ENCODE results near the gene KCP. TPM values are rescaled to one million over a fixed set of nuclear protein-coding genes. Genes with fewer than 3 reads are reported as not detected.
A peak's percentile ranks its signal among the peaks of the same experiment; 100 is the strongest.

The KCP gene
- total and polyA plus RNA-seq, 2 donors (not counting 1 experiment from before 2014, with no cell fraction given): 2.3 to 3.8 TPM

DNA sequence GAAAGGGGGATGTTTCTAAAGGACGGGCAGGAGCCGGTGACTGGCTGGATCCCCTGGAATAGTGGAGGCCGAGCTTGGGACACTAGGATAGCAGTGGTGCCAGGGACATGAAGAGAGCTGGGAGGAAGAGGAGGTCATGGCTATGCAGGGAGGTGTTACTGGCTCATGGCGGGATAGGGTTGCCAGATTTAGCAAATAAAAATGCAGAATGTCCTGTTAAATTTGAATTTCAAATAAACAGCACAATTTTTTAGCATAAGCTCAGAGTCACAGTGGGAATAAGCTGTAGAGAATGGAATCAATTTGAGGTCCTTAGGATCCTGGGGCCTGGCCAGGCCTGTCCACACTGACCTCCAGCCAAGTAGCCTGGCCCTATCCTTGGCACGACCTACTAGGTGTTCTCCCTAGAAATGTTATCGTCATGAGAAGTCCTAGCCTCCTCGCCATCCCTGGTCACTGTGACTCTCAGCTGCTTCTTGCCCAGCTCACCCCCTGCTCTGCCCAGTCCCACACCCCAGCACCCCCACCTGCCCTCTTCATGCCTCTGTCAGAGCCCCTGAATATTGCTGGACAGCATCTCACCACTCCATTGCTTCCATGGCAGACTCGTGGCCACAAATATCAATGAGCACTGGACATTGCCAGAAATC lies 7.6 kb upstream of the KCP start:
- ATAC-seq (ENCODE audit: low read depth) (no peak), DNase-seq (no peak)
- ChIA-PET POLR2A (no interaction called here), CTCF (interaction anchor here (1.6 kb wide), 1 partner anchor 28 kb away, joined by 4 read pairs; no protein-coding TSS in a partner anchor)
- intact Hi-C loops (cut with micrococcal nuclease): no loop called here
- Mint-ChIP-seq H3K27ac (no peak overlapping the region), H3K9me3 (ENCODE audit: insufficient read depth) (no peaks in the 10 kb centered on the region), H3K4me3 (no peak overlapping the region), H3K4me1 (peaks cover 21% of the 10 kb centered on the region), H3K27me3 (peaks cover 12% of the 10 kb centered on the region)
- Histone ChIP-seq H3K9ac (ENCODE audit: low read length) (no peak overlapping the region), H4K20me1 (ENCODE audit: control insufficient read depth, insufficient read depth, low read length, poor library complexity, severe bottlenecking) (no peaks in the 10 kb centered on the region), H3K4me1 (ENCODE audit: control insufficient read depth in 2 of 2, insufficient read depth in 2 of 2, low read length in 2 of 2) (peaks cover 15 to 18% of the 10 kb centered on the region in 2 donors), H2AFZ (ENCODE audit: insufficient read depth, low read depth, low read length, poor library complexity, severe bottlenecking) (no peak overlapping the region), H3K27me3 (replicated peaks in 1 of 4; ENCODE audit: control extremely low read depth in 1 of 4, control insufficient read depth in 3 of 4, insufficient read depth in 4 of 4, low read length in 3 of 4) (peaks cover 0 to 16% (median 5%) of the 10 kb centered on the region in 4 experiments), H3K4me3 (ENCODE audit: control extremely low read depth in 1 of 5, extremely low read depth in 1 of 5, insufficient read depth in 1 of 5, low read depth in 2 of 5, low read length in 4 of 5) (no peak overlapping the region), H3K4me2 (replicated peaks; ENCODE audit: low read depth, low read length, poor library complexity, severe bottlenecking) (no peak overlapping the region), H3K27ac (ENCODE audit: low read length in 2 of 2) (no peak overlapping the region), H3K9me3 (ENCODE audit: control extremely low read depth in 1 of 3, control insufficient read depth in 2 of 3, insufficient read depth in 1 of 3, low read length in 2 of 3) (no peaks in the 10 kb centered on the region), H3K36me3 (replicated peaks in 1 of 2; ENCODE audit: control extremely low read depth in 1 of 2, control insufficient read depth in 1 of 2, extremely low read depth in 1 of 2, insufficient read depth in 2 of 2, low read length in 1 of 2) (no peaks in the 10 kb centered on the region), H3K79me2 (ENCODE audit: control insufficient read depth, insufficient read depth, low read length) (no peaks in the 10 kb centered on the region)
- 96% methylated on average over 6 of the region's 8 CpGs for WGBS (ENCODE audit: insufficient coverage)
- TF ChIP-seq, protein P1, sequence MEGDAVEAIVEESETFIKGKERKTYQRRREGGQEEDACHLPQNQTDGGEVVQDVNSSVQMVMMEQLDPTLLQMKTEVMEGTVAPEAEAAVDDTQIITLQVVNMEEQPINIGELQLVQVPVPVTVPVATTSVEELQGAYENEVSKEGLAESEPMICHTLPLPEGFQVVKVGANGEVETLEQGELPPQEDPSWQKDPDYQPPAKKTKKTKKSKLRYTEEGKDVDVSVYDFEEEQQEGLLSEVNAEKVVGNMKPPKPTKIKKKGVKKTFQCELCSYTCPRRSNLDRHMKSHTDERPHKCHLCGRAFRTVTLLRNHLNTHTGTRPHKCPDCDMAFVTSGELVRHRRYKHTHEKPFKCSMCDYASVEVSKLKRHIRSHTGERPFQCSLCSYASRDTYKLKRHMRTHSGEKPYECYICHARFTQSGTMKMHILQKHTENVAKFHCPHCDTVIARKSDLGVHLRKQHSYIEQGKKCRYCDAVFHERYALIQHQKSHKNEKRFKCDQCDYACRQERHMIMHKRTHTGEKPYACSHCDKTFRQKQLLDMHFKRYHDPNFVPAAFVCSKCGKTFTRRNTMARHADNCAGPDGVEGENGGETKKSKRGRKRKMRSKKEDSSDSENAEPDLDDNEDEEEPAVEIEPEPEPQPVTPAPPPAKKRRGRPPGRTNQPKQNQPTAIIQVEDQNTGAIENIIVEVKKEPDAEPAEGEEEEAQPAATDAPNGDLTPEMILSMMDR (IDR thresholded peaks at IDR 0.05): no peak
- TF ChIP-seq EZH2 (IDR thresholded peaks at IDR 0.05; ENCODE audit: borderline replicate concordance, insufficient read depth, low read depth, low read length, poor library complexity, severe bottlenecking): no peak

DNA sequence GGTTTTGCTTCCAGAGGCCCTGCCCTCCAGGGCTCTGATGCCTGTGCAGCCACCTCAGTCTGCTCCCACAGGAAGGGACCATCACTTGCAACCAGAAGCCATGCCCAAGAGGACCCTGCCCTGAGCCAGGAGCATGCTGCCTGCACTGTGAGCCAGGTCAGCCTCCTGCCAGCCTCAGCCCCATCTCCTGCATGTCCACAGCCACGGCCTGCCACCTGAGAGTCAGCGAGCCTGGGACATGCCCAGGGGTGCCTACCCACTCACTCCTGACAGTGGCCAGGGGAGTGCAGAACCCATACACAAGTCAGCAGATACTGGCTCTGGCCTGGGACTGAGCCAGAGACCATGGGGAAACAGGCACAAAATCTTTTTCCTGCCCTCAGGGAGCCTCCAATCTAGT lies 6.6 kb upstream of the KCP start:
- Histone ChIP-seq H3K27me3 (replicated peaks in 1 of 4; ENCODE audit: control extremely low read depth in 1 of 4, control insufficient read depth in 3 of 4, insufficient read depth in 4 of 4, low read length in 3 of 4) (peaks cover 0 to 16% (median 5%) of the 10 kb centered on the region in 4 experiments), H3K9ac (ENCODE audit: low read length) (no peak overlapping the region), H3K27ac (ENCODE audit: low read length in 2 of 2) (no peak overlapping the region), H3K9me3 (ENCODE audit: control extremely low read depth in 1 of 3, control insufficient read depth in 2 of 3, insufficient read depth in 1 of 3, low read length in 2 of 3) (no peaks in the 10 kb centered on the region), H3K4me1 (ENCODE audit: control insufficient read depth in 2 of 2, insufficient read depth in 2 of 2, low read length in 2 of 2) (peaks cover 15 to 18% of the 10 kb centered on the region in 2 donors), H3K4me2 (replicated peaks; ENCODE audit: low read depth, low read length, poor library complexity, severe bottlenecking) (no peak overlapping the region), H4K20me1 (ENCODE audit: control insufficient read depth, insufficient read depth, low read length, poor library complexity, severe bottlenecking) (no peaks in the 10 kb centered on the region), H2AFZ (ENCODE audit: insufficient read depth, low read depth, low read length, poor library complexity, severe bottlenecking) (no peak overlapping the region), H3K4me3 (ENCODE audit: control extremely low read depth in 1 of 5, extremely low read depth in 1 of 5, insufficient read depth in 1 of 5, low read depth in 2 of 5, low read length in 4 of 5) (no peak overlapping the region), H3K36me3 (replicated peaks in 1 of 2; ENCODE audit: control extremely low read depth in 1 of 2, control insufficient read depth in 1 of 2, extremely low read depth in 1 of 2, insufficient read depth in 2 of 2, low read length in 1 of 2) (no peaks in the 10 kb centered on the region), H3K79me2 (ENCODE audit: control insufficient read depth, insufficient read depth, low read length) (no peaks in the 10 kb centered on the region)
- Mint-ChIP-seq H3K27ac (no peak overlapping the region), H3K4me1 (peaks cover 21% of the 10 kb centered on the region), H3K27me3 (peaks cover 11% of the 10 kb centered on the region), H3K4me3 (peak overlapping the region; percentile 68), H3K9me3 (ENCODE audit: insufficient read depth) (no peaks in the 10 kb centered on the region)
- intact Hi-C loops (cut with micrococcal nuclease): no loop called here
- TF ChIP-seq, protein P1 (IDR thresholded peaks at IDR 0.05): no peak
- TF ChIP-seq EZH2 (IDR thresholded peaks at IDR 0.05; ENCODE audit: borderline replicate concordance, insufficient read depth, low read depth, low read length, poor library complexity, severe bottlenecking): no peak
- DNase-seq (no peak), ATAC-seq (ENCODE audit: low read depth) (no peak)
- ChIA-PET POLR2A (interaction anchor here (0.7 kb wide), 1 partner anchor 49 kb away, joined by 5 read pairs; no protein-coding TSS in a partner anchor), CTCF (no interaction called here)
- 96% methylated on average over 2 of the region's 2 CpGs for WGBS (ENCODE audit: insufficient coverage)
